ENCODE results near the gene ARID1A. TPM values are rescaled to one million over a fixed set of nuclear protein-coding genes. Genes with fewer than 3 reads are reported as not detected.

ARID1A gene
- total RNA-seq, 1 donor from 2014 or later: 29.4 TPM

GRCh38 chr1:26745191-26745590, 49.4 kb downstream of the ARID1A start:
- intact Hi-C loops (cut with DNase I): no loop called here
- ATAC-seq (ENCODE audit: poor library complexity) (no peak), DNase-seq (no peak)

- DNase-seq (no peak), ATAC-seq (ENCODE audit: poor library complexity) (no peak)
- intact Hi-C loops (cut with DNase I): no loop called here
These were observed 51.2 kb downstream of the ARID1A start for GRCh38 chr1:26747048-26747447.

- intact Hi-C loops (cut with DNase I): no loop called here
- DNase-seq (no peak), ATAC-seq (ENCODE audit: poor library complexity) (no peak)
These were observed 52.5 kb downstream of the ARID1A start for GRCh38 chr1:26748351-26748750.

- intact Hi-C loops (cut with DNase I): no loop called here
- ATAC-seq (ENCODE audit: poor library complexity) (no peak), DNase-seq (no peak)
These were observed 53.6 kb downstream of the ARID1A start for GRCh38 chr1:26749458-26749857.

- DNase-seq (no peak), ATAC-seq (ENCODE audit: poor library complexity) (no peak)
- intact Hi-C loops (cut with DNase I): loop anchor here (5.0 kb wide), 1 partner anchor 53 kb away; the partner anchor contains the start of gene ARID1A
These were observed 54.6 kb downstream of the ARID1A start for GRCh38 chr1:26750428-26750827.

- no peak for ATAC-seq (ENCODE audit: poor library complexity)
- DNase-seq: peak; percentile 54
- intact Hi-C loops (cut with DNase I): loop anchor here (5.0 kb wide), 1 partner anchor 55 kb away; the partner anchor contains the start of gene ARID1A
These were observed 56.7 kb downstream of the ARID1A start for GRCh38 chr1:26752519-26752918.

GRCh38 chr1:26754086-26754874, 58.5 kb downstream of the ARID1A start:
- ATAC-seq (ENCODE audit: poor library complexity) (no peak), DNase-seq (no peak)
- intact Hi-C loops (cut with DNase I): loop anchor here (5.0 kb wide), 1 partner anchor 57 kb away; the partner anchor contains the start of gene ARID1A

GRCh38 chr1:26758358-26758757, 62.5 kb downstream of the ARID1A start:
- intact Hi-C loops (cut with DNase I): no loop called here
- DNase-seq (no peak), ATAC-seq (ENCODE audit: poor library complexity) (no peak)

- intact Hi-C loops (cut with DNase I): no loop called here
- DNase-seq: no peak
- no peak for ATAC-seq (ENCODE audit: poor library complexity)
These were observed 63.7 kb downstream of the ARID1A start for GRCh38 chr1:26759531-26759930.

- intact Hi-C loops (cut with DNase I): no loop called here
- DNase-seq (no peak), ATAC-seq (ENCODE audit: poor library complexity) (peak; percentile 34)
These were observed 65.4 kb downstream of the ARID1A start for GRCh38 chr1:26761217-26761616.

GRCh38 chr1:26767714-26768113, 71.9 kb downstream of the ARID1A start:
- intact Hi-C loops (cut with DNase I): no loop called here

GRCh38 chr1:26768755-26769154, 72.9 kb downstream of the ARID1A start:
- ATAC-seq (ENCODE audit: poor library complexity): peak; percentile 38
- intact Hi-C loops (cut with DNase I): no loop called here

More at GRCh38 chr1:26767714-26768113, 71.9 kb downstream of the ARID1A start:
- no peak for ATAC-seq (ENCODE audit: poor library complexity)
- DNase-seq: no peak

GRCh38 chr1:26771285-26771642, 75.4 kb downstream of the ARID1A start:
- intact Hi-C loops (cut with DNase I): no loop called here
- peak; percentile 6 for ATAC-seq (ENCODE audit: poor library complexity)
- DNase-seq: no peak

More at GRCh38 chr1:26768755-26769154, 72.9 kb downstream of the ARID1A start:
- no peak for DNase-seq

- intact Hi-C loops (cut with DNase I): no loop called here
- peak; percentile 67 for ATAC-seq (ENCODE audit: poor library complexity)
- DNase-seq: no peak
These were observed 76.0 kb downstream of the ARID1A start for GRCh38 chr1:26771643-26772321.

- ATAC-seq (ENCODE audit: poor library complexity) (no peak), DNase-seq (no peak)
- intact Hi-C loops (cut with DNase I): no loop called here
These were observed 76.9 kb downstream of the ARID1A start for GRCh38 chr1:26772687-26773086.

- ATAC-seq (ENCODE audit: poor library complexity): no peak
- intact Hi-C loops (cut with DNase I): no loop called here
These were observed 78.6 kb downstream of the ARID1A start for GRCh38 chr1:26774462-26774861.

GRCh38 chr1:26775666-26776065, 79.9 kb downstream of the ARID1A start:
- ATAC-seq (ENCODE audit: poor library complexity) (no peak), DNase-seq (no peak)
- intact Hi-C loops (cut with DNase I): no loop called here

More at GRCh38 chr1:26774462-26774861, 78.6 kb downstream of the ARID1A start:
- no peak for DNase-seq

- ATAC-seq (ENCODE audit: poor library complexity) (no peak), DNase-seq (no peak)
- intact Hi-C loops (cut with DNase I): no loop called here
These were observed 83.4 kb downstream of the ARID1A start for GRCh38 chr1:26779098-26779668.

GRCh38 chr1:26780344-26780957, 84.6 kb downstream of the ARID1A start:
- intact Hi-C loops (cut with DNase I): no loop called here
- DNase-seq (no peak), ATAC-seq (ENCODE audit: poor library complexity) (no peak)
